IPS-NIHi7 (cell line): ENCODE results near the gene SLC27A6.
A peak's percentile ranks its signal among the peaks of the same experiment; 100 is the strongest.
"Not testable (repeated sequence)": the region's sequence is repeated elsewhere in the genome, so short reads cannot be mapped to it uniquely, and the experiment has no call there.

Source experiments
- DNase-seq: peaks from one replicate; pipeline ENCODE4 v3.0.0; 2012; ENCODE audit warnings: mixed read lengths; ENCODE audit errors: extremely low spot score

The SLC27A6 gene

DNA sequence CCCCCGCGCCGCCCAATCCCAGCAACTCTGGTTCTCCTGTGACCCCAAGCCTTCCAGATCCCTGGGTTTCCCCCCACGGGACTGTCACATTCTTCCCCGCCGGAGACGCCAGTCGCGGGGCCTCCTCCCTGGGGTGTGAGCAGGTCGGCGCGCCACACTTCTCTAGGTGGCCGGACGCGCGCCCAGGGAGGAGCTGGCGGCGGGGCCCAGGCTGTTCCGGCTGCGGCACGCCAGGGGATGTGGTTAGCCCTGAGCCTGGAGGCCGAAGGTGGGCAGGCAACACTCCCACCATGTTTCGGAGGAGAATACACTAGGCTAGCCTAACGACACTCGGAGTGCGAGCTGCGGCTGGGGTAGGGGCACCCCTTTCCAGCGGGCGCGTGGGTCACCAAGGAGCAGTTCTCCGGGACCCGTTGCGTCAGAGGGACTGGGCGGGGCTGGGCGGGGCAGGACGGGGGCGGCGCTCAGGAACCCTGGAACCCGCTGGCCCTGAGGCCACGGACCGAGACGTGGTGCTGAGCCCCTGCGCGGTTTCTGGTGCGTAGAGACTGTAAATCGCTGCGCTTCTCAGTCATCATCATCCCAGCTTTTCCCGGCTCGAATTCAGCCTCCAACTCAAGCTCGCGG is at the start of gene SLC27A6:
Gene SLC27A6 (plus strand): TSS at position 478 of the 627 bp plus-strand sequence. CDS start 650 bp downstream, outside the sequence.
- DNase-seq, result peak; percentile 80

GRCh38 chr5:128919542-128919941 is 45.7 kb upstream of the SLC27A6 start:
- no peak for DNase-seq

DNA sequence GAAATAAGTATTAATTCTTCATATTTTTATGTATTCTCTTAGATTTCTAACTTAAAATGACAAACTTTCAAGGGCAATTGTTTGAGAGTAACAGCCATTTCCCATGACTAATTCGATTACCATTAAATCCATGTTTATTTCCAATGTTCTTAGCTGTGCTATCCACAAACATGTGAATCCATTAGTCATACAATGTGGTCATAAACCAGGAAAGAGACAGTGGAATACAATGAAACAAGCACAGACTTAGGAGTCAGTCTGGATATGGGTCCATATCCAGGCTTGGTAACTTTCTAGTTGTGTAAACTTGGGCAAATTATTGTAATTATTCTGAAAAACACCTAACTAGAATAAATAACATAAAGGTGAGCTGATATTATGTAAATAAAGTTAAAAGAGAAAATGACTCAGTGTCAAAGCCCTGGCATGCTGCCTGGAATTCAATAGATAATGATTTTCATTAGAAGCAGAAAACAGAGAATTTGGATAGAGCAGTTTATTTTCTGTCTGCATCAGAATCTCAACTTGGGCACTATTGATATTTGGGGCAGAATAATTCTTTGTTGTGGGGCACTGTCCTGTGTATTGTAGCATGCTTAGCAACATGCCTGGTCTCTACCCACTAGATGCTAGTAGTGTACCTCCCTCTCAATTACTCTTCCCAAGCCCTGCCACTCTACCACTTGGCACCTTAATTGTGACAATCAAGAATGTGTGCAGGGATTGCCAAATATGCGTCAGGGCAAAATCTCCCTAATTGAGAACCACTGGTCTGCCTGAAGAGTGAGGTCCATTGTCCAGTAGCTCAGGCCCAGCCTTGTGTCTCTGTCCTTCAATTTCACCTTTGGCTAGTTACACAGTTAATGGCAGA is 44.7 kb upstream of the SLC27A6 start:
- DNase-seq, result no peak

DNA sequence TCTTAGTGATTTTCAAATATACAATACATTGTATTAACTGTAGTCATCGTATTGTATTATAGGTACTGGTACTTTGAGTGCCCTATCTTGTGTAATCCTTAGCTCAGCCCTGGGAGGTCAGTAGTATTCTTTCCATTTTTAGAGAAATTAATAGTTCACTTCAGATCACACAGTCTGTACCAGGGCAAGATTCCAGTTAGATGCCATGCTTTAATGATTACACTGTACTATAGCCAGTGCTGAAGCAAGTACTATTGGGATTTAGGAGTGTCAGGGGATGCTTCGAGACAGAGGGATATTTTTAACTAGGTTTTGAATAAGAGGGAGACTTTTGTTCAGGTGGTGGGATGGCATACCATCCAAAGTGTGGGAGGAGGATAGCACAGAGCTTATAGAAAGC is 41.0 kb upstream of the SLC27A6 start:
- DNase-seq, result no peak

- DNase-seq, result no peak
Observed at GRCh38 chr5:128925973-128926372, 39.3 kb upstream of the SLC27A6 start.

DNA sequence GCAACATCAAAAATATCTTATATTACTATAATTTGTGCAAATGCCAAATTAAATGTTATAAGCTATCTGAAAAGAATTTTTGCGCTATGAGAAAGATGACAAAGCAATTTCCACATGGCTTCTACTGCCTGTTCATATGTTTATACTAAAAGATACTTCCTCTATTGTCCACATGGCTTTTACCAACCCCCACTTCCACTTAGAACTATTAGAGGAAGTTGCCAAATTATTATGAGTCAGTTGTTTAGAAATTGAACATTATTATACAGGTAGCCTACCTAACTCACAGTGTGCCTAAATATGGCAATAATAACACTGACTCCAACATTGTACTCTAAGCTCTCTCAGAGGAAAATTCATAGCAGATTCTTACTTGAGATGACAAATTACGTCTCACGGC is 37.6 kb upstream of the SLC27A6 start:
- no peak for DNase-seq

DNA sequence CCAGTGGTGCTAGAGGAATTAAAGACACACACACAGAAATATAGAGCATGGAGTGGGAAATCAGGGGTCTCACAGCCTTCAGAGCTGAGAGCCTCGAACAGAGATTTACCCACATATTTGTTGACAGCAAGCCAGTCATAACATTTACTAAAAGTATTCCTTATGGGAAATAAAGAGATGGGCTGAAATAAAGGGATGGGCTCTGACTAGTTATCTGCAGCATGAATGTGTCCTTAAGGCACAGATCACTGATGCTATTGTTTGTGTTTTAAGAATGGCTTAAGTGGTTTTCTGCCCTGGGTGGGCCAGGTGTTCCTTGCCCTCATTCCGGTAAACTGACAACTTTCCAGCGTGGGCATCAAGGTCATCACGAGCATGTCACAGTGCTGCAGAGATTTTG is 33.1 kb upstream of the SLC27A6 start:
- DNase-seq, result not testable (repeated sequence)

DNA sequence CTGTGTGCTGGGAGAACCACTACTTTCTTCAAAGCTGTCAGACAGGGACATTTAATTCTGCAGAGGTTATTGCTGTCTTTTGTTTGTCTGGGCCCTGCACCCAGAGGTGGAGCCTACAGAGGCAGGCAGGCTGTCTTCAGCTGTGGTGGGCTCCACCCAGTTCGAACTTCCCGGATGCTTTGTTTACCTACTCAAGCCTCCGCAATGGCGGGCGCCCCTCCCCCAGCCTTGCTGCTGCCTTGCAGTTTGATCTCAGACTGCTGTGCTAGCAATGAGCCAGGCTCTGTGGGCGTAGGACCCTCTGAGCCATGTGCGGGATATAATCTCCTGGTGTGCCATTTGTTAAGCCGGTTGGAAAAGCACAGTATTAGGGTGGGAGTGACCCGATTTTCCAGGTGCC is 22.2 kb upstream of the SLC27A6 start:
- not testable (repeated sequence) for DNase-seq

- DNase-seq, result no peak
Observed at GRCh38 chr5:128949847-128950546, 15.3 kb upstream of the SLC27A6 start.

- DNase-seq, result not testable (repeated sequence)
Observed at GRCh38 chr5:128951301-128951700, 14.0 kb upstream of the SLC27A6 start.

GRCh38 chr5:128956164-128956563 is 9.1 kb upstream of the SLC27A6 start:
- DNase-seq, result no peak

GRCh38 chr5:128962211-128962610 is 3.1 kb upstream of the SLC27A6 start:
- DNase-seq, result no peak

DNA sequence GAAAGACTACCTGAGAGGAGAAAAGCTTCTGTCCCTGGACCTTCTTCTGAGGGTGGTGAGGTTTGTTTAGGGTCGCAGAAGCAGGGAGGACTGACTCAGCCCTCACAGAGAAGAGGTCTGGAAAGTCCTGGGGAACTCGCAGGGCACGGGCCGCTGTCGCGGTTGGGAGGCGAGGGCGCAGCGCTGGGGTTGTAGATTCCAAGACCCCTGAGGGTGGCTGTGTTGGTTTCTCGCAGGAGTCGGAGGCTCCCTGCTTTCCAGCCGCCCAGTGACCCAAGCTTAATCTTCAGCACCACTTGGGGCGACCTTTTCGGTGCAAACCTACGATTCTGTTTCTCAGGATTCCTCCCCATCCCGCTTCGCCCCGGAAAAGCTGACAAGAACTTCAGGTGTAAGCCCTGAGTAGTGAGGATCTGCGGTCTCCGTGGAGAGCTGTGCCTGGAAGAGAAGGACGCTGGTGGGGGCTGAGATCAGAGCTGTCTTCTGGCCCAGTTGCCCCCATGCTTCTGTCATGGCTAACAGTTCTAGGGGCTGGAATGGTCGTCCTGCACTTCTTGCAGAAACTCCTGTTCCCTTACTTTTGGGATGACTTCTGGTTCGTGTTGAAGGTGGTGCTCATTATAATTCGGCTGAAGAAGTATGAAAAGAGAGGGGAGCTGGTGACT is 482 bp downstream of the SLC27A6 start:
- DNase-seq, result peak; percentile 41

GRCh38 chr5:128966375-128966774 is 1.1 kb downstream of the SLC27A6 start:
- peak; percentile 24 for DNase-seq

DNA sequence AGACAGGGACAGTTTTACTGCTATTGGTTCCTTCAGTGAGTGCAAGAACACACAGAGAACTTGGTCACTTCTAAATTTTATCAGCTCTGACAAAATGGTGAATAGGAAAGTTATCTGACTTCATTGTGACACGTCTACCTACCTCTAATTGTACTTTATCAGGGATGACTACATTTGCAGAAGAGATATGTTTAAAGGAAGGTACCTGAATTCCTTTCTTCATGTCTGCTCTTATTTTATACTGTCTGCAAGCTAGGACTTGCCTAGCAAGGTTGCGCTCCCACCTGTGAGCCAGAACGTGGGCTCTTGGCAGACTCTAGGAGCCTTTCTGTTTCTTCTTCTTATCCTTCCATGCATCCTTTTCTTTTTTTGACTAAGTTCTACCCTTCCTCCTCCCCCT is 1.6 kb downstream of the SLC27A6 start:
- DNase-seq, result no peak

DNA sequence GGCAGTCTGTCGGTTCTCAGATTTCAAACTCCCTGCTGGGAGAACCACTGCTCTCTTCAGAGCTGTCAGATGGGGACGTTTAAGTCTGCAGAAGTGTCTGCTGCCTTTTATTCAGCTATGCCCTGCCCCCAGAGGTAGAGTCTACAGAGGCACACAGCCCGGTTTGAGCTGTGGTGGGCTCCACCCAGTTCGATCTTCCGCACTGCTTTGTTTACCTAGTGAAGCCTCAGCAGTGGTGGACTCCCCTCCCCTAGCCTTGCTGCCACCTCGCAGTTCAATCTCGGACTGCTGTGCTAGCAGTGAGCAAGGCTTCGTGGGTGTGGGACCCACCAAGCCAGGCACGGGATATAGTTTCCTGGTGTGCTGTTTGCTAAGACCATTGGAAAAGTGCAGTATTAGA is 8.0 kb downstream of the SLC27A6 start:
- DNase-seq, result no peak

GRCh38 chr5:128974567-128974966 is 9.3 kb downstream of the SLC27A6 start:
- no peak for DNase-seq

DNA sequence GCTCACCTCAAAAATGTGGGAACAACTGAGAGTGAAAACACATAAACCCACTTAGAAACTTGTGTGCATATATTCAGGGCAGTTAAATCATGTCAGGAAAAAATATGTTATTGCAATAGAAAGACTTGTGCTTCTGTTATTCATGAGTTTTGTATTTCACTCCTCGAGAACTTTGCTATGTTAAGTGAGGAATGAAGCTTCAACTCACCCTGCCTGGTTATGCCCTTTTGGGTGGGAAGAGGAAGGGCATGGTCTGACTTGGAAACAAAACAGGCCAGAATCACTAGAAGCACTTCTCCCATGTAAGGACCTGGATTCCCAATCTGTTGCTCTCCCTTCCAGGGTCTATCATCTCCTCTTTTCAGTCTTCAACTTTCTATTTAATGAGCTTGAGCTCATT is 14.5 kb downstream of the SLC27A6 start:
- no peak for DNase-seq

GRCh38 chr5:128980917-128981316 is 15.6 kb downstream of the SLC27A6 start:
- no peak for DNase-seq

- DNase-seq, result peak; percentile 14
Observed at GRCh38 chr5:128984480-128984879, 19.2 kb downstream of the SLC27A6 start.

DNA sequence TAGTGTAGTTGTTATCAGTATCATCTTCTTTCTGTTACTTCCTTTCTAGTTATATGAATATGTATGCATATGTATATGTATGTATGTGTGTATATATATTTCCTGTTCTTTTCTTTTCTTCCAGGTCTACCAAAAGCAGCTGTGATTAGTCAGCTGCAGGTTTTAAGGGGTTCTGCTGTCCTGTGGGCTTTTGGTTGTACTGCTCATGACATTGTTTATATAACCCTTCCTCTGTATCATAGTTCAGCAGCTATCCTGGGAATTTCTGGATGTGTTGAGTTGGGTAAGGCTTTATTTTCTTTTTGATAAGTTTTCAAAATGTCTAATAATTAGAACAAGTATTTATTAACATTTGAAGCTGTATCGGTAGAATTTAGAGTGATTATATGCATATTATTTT is 23.2 kb downstream of the SLC27A6 start:
- no peak for DNase-seq
